ENCODE results near the gene TLR9.
"Not testable (repeated sequence)": the region's sequence is repeated elsewhere in the genome, so short reads cannot be mapped to it uniquely, and the experiment has no call there.

The TLR9 gene

GRCh38 chr3:52194485-52195290, 30.8 kb downstream of the TLR9 start:
- DNase-seq: no peak

GRCh38 chr3:52193065-52193464, 32.4 kb downstream of the TLR9 start:
- no peak for DNase-seq

DNA sequence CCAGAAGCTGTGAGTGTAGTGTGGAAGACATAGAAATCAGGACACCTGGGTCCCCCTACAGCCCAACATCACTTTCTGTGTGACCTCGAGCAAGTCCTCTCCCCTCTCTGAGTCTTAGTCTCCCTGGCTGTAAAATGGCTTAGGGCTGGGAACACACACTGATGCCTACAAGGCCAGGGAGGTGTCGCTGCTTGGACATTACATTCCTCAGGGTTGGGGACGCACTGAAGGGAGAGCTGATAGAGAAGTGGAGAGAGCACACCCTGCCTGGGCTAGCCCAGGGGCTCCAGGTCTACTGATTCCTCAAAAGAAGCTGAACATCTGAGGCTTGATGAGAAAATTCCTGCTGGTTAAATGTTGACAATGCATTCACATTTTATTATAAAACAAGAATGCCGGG, 33.8 kb downstream of the TLR9 start:
- DNase-seq: no peak

DNA sequence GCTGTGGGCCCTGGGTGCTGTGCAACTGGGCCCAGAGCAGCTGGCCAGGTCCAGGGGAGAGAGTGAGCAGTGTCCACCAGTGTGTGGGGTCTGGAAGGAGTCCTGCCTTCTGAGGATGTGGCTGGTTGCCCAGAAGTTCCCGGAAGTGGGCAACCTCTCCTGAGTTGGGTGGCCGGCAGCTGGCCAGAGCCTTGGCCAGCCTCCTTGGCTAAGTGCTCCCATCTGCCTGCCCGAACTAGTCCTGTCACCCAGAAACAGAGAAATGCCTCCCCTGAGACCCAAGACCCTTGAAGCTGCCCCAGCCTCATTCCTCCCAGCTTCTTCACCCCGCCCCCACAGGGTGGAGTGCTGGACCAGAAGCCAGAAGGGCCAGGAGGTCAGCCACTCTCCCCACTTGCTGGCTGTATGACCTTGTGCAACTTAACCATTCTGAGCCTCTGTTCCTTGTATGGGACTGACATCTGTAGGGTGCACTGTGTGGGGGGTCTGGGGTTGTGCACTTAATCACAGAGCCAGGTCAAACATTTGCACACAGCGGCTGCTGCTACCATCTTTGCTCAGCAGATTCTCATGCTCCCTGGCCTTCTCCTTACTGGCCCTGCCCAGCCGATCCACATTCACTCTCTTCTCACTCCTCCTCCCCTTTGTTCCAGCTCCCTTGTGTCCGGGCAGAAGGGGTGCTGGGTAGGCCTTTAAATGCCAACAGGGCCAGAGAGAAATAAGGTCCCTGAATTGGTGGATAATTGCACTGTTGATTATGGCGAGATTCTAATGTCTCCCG, 35.0 kb downstream of the TLR9 start:
- DNase-seq: no peak

GRCh38 chr3:52188556-52188955, 36.9 kb downstream of the TLR9 start:
- no peak for DNase-seq

GRCh38 chr3:52186729-52187128, 38.7 kb downstream of the TLR9 start:
- no peak for DNase-seq

DNA sequence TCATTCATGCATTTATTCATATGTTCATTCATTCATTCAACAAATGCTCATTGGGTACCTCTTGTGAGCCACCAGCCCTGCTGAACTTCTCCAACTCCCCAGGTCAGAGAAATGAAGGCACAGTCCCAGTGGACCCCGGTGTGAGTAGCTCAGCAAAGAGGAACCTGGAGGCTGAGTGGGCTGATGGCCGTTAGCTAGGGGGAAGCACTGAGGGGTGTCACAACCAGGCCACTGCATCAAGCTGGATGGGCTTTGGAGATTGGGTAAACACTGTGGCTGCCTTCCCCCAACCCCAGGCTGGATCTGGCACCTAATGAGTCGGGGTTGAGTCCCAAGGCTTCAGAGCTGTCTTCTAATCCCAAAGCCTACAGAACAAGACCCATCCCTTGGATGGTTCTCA, 39.6 kb downstream of the TLR9 start:
- DNase-seq: no peak

GRCh38 chr3:52185311-52185710, 40.1 kb downstream of the TLR9 start:
- no peak for DNase-seq

- DNase-seq: no peak
These were observed 40.8 kb downstream of the TLR9 start for GRCh38 chr3:52184690-52185089.

- DNase-seq: no peak
These were observed 41.5 kb downstream of the TLR9 start for GRCh38 chr3:52183786-52184445.

- no peak for DNase-seq
These were observed 42.8 kb downstream of the TLR9 start for GRCh38 chr3:52182691-52183090.

DNA sequence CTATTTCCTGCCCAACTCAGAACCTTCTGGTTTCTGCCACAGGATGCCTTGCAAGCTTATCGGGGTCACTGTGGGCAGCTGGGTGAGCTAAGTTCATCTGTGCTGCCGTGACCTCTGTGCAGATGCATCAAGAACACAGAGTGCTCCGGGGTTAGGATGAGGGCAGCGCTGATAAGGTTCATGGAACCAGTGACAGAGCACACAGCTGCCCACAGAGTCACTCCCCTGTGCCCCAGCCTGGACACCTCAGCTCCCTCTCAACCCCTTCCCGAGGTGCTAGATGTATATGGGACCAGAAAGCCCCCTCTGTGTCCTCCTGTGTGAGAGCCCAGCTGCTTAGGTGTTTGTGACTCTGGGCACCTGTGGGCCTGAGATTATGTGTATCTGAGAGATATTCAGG, 43.2 kb downstream of the TLR9 start:
- DNase-seq: no peak

DNA sequence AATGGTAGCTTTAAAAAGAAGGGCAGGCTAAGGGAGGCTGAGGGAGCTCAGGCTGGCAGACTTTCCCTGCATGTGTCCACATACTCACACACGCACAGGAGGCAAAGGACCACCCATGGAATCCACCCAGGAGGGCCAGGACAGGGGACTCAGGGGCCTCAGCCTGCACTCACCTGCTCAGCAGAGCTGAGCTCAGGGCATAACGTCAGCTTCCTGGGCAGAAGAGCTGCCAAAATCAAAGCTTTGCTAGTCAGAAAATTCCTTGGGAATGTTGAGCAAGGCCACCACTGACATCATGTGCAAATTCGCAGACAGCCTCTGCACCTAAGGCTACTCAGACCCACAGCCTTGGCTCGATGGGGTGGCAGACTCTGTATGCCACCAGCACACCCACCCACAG, 43.9 kb downstream of the TLR9 start:
- no peak for DNase-seq

- DNase-seq: no peak
These were observed 46.9 kb downstream of the TLR9 start for GRCh38 chr3:52178537-52178936.

DNA sequence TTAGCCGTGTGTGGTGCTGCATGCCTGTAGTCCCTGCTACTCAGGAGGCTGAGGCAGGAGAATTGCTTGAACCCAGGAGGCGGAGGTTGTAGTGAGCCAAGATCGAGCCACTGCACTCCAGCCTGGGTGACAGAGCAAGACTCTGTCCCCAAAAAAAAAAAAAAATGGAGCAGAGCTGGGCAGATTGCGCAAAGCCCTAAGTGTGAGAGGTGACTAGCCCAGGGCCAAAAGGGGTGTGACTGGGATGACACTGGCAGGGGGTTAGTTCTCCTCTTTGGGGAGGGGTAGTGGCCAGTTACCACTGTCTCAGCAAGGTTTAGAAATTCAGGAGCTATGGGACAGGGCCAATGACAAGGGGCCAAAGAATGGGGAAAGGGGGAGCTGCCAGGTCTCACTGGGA, 47.3 kb downstream of the TLR9 start:
- DNase-seq: not testable (repeated sequence)

GRCh38 chr3:52177701-52178042, 47.8 kb downstream of the TLR9 start:
- DNase-seq: no peak

- no peak for DNase-seq
These were observed 48.3 kb downstream of the TLR9 start for GRCh38 chr3:52176951-52177700.

GRCh38 chr3:52176180-52176752, 49.2 kb downstream of the TLR9 start:
- DNase-seq: no peak

GRCh38 chr3:52175416-52176179, 49.8 kb downstream of the TLR9 start:
- DNase-seq: no peak

DNA sequence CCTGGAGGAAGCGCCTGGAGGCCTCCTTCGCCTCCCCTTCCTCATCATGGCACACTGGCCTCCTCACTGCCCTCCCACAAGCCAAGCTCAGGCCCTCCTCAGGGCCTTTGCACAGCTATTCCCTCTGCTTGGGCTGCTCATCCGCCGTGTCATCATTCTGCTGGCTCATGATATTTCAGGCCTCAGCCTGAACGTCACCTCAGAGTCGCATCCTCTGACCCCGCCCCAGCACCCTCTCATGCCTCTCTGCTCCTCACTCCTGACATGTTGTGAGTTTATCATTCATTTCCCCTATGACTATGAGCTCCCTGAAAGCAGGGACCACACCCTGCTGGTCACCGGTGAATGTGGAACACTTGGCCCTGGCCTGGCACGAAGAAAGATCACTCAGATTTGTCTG, 50.5 kb downstream of the TLR9 start:
- no peak for DNase-seq

DNA sequence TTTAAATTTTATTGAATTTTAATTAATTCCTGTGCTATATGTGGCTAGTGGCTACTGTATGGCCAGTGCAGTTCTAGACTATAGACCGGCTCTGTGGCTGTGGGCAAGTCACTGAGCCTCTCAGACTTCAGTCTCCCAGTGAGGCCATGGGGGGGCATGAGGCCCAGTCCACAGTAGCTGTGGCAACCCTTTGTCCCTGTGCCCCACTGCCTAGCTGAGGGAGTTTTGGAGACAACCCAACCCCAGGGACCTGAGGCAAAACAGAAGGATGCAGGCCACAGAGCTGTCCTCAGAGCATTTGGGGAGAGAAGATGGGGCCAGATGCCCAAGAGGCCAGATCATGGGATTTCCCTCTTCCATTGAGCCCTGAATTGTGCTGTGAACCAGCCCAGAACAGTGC, 52.3 kb downstream of the TLR9 start:
- DNase-seq: no peak

GRCh38 chr3:52172262-52172757, 53.1 kb downstream of the TLR9 start:
- no peak for DNase-seq
